Right atrium auricular region (tissue), 2 donors: ENCODE measurements around the gene PHF3. TPM values are rescaled to one million over a fixed set of nuclear protein-coding genes. Genes with fewer than 3 reads are reported as not detected.

Source experiments
- DNase-seq: peaks from one replicate; pipeline ENCODE4 v3.0.0-alpha.2; 2019; ENCODE audit warnings: low spot score
- H3K27ac ChIP-seq, 2 donors: fragments of 200-600 bp; sonication (generic); 1 replicate in 1 of 2; 2 replicates in 1 of 2; pipeline ENCODE4 v1.5.1; 2016 to 2019
- H3K27me3 ChIP-seq, 2 donors: fragments of 200-600 bp; sonication (generic); one replicate each; pipeline versions ENCODE4 v1.5.1 to v1.6.0; 2017 to 2019
- H3K36me3 ChIP-seq: fragments of 200-600 bp; sonication (generic); one replicate; pipeline ENCODE4 v1.5.1; 2016
- H3K4me1 ChIP-seq, 2 donors: fragments of 200-600 bp; sonication (generic); one replicate each; pipeline versions ENCODE4 v1.5.1 to v1.6.0; 2017 to 2019
- H3K4me3 ChIP-seq, 2 donors: fragments of 200-600 bp; sonication (generic); 1 replicate in 1 of 2; 2 replicates in 1 of 2; pipeline ENCODE4 v1.5.1; 2017 to 2019; ENCODE audit warnings: mild to moderate bottlenecking in 1 of 2, moderate library complexity in 1 of 2
- H3K9me3 ChIP-seq, 2 donors: fragments of 200-600 bp; sonication (generic); one replicate each; pipeline ENCODE4 v1.5.1; 2019
- total RNA-seq, 2 donors: library from RNA; depleted of rRNA; stranded (reverse); fragments of >200 nt; gene quantifications; one replicate each; pipeline ENCODE4 v1.1.0, GENCODE V29; 2016
- TF ChIP-seq, protein P1 (sequence below), 2 donors: fragments of 200-600 bp; sonication (generic); IDR thresholded peaks; one replicate each; pipeline ENCODE4 v1.5.1; 2019; ENCODE audit warnings: antibody characterized with exemption in 2 of 2

The PHF3 gene
- total RNA-seq, 2 donors from 2014 or later: 32.0 to 34.6 TPM

DNA sequence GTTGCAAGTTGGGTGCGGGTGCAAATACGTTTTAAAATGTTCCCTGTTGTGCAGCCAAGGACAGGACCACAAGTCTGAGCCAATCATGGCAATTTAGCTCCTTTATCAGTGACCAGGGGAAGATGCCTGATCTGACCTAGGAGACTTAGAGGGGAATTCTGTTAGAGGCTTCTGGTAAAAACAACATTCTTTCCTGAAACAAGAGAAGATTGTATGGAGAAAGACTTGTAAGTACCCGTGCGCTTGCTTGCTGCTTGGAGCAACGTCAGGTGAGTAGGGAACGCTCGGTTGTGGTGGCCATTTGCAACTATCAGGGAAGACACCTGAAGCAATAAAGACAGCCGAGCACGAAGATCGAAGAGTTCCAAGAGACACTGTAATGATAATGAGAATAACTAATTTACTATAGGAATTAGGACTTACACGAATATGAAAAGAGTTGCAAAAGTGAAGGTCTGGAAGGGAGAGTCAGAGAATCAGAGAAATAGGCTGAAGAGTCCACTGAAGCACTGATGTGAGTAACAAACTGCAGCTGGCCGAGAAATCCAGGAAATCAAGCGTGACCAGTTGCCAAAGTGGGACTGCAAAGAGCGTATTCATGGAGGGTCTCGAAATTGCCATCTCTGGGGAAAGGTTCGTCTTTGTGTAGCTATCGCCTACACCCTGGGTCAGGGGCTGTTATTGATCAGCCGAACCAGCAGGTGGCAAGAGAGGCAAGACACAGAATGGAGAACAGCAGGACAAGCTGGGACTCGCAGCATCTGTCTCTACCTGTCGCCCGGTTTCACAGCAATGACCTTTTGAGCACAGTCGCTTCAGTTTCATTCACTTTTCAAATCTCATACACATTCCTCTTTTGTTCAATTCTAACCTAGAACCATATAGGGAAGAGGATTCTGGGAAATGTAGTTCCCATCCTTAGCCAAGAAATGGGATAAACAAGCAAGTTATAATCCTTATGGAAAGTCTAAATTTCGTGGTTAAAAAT lies 37.3 kb upstream of the PHF3 start:
- Histone ChIP-seq H3K9me3 (no peaks in the 10 kb centered on the region), H3K27ac (no peak overlapping the region), H3K4me1 (peaks cover 0 to 5% of the 10 kb centered on the region in 2 donors), H3K27me3 (no peaks in the 10 kb centered on the region), H3K4me3 (peak overlapping the region; percentile 39 to 47), H3K36me3 (no peaks in the 10 kb centered on the region)
- no peak for DNase-seq
- TF ChIP-seq, protein P1, sequence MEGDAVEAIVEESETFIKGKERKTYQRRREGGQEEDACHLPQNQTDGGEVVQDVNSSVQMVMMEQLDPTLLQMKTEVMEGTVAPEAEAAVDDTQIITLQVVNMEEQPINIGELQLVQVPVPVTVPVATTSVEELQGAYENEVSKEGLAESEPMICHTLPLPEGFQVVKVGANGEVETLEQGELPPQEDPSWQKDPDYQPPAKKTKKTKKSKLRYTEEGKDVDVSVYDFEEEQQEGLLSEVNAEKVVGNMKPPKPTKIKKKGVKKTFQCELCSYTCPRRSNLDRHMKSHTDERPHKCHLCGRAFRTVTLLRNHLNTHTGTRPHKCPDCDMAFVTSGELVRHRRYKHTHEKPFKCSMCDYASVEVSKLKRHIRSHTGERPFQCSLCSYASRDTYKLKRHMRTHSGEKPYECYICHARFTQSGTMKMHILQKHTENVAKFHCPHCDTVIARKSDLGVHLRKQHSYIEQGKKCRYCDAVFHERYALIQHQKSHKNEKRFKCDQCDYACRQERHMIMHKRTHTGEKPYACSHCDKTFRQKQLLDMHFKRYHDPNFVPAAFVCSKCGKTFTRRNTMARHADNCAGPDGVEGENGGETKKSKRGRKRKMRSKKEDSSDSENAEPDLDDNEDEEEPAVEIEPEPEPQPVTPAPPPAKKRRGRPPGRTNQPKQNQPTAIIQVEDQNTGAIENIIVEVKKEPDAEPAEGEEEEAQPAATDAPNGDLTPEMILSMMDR (IDR thresholded peaks at IDR 0.05): peak; percentile 58 to 93

GRCh38 chr6:63599243-63599642 lies 36.4 kb upstream of the PHF3 start:
- H3K4me3 ChIP-seq: no peak overlapping the region
- peaks cover 0 to 5% of the 10 kb centered on the region in 2 donors for H3K4me1 ChIP-seq
- TF ChIP-seq, protein P1 (IDR thresholded peaks at IDR 0.05): no peak
- no peak for DNase-seq
- no peaks in the 10 kb centered on the region for H3K36me3 ChIP-seq
- no peaks in the 10 kb centered on the region for H3K9me3 ChIP-seq
- no peaks in the 10 kb centered on the region for H3K27me3 ChIP-seq
- no peak overlapping the region for H3K27ac ChIP-seq

- Histone ChIP-seq H3K4me3 (no peak overlapping the region), H3K27ac (no peak overlapping the region)
- TF ChIP-seq, protein P1 (IDR thresholded peaks at IDR 0.05): no peak
These were observed 35.5 kb upstream of the PHF3 start for GRCh38 chr6:63600136-63600535.

GRCh38 chr6:63609231-63609630 lies 26.4 kb upstream of the PHF3 start:
- Histone ChIP-seq H3K4me1 (no peaks in the 10 kb centered on the region), H3K9me3 (no peaks in the 10 kb centered on the region), H3K27me3 (no peaks in the 10 kb centered on the region), H3K4me3 (no peak overlapping the region), H3K27ac (no peak overlapping the region), H3K36me3 (no peaks in the 10 kb centered on the region)
- TF ChIP-seq, protein P1 (IDR thresholded peaks at IDR 0.05): no peak
- DNase-seq: no peak

More at GRCh38 chr6:63600136-63600535, 35.5 kb upstream of the PHF3 start:
- no peak for DNase-seq
- no peaks in the 10 kb centered on the region for H3K36me3 ChIP-seq
- no peaks in the 10 kb centered on the region for H3K9me3 ChIP-seq
- H3K27me3 ChIP-seq: no peaks in the 10 kb centered on the region
- peaks cover 0 to 5% of the 10 kb centered on the region in 2 donors for H3K4me1 ChIP-seq

DNA sequence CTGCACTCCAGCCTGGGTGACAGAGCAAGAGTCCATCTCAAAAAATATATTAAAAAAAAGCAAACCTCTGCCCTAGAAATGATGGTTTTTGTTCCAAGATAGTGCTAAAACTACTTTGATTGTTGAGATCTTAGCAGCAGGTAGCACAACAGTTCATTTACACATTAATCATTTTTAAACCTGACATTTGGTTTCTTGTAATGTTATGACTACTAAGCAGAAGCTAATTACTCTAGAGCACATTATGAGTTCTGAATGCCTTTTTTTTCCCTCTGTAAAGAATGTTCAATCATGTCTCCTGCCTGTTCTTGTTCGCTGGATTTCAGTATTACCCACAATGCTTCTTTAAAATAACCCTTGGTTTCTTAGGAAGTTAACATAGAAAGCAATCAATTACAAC lies 24.7 kb upstream of the PHF3 start:
- H3K27me3 ChIP-seq: no peaks in the 10 kb centered on the region
- no peak for DNase-seq
- no peaks in the 10 kb centered on the region for H3K4me1 ChIP-seq
- TF ChIP-seq, protein P1 (IDR thresholded peaks at IDR 0.05): no peak
- no peaks in the 10 kb centered on the region for H3K36me3 ChIP-seq
- no peak overlapping the region for H3K27ac ChIP-seq
- no peak overlapping the region for H3K4me3 ChIP-seq
- no peaks in the 10 kb centered on the region for H3K9me3 ChIP-seq
